ENCODE results near the gene BAIAP2L1.

The BAIAP2L1 gene

DNA sequence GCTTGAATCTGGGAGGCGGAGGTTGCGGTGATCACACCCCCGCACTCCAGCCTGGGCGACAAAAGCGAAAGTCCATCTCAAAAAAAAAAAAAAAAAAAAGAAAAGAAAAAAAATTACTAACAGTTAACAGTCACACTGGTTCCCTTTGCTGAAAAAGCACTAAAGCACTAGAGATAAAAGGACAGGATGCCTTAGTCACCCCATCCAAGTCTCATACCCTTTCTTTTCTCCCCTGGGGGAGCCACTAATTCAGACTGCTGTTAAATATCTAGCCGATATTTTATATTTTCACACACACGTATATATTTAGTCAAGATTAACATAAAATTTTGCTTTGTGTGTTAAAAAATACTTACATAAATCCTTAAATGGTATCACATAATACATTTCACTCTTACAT is 25.2 kb downstream of the BAIAP2L1 start:
- Mint-ChIP-seq H3K27me3 (no peaks in the 10 kb centered on the region), H3K4me3 (no peak overlapping the region), H3K9me3 (no peaks in the 10 kb centered on the region), H3K27ac (no peak overlapping the region), H3K36me3 (no peaks in the 10 kb centered on the region), H3K4me1 (no peaks in the 10 kb centered on the region)

DNA sequence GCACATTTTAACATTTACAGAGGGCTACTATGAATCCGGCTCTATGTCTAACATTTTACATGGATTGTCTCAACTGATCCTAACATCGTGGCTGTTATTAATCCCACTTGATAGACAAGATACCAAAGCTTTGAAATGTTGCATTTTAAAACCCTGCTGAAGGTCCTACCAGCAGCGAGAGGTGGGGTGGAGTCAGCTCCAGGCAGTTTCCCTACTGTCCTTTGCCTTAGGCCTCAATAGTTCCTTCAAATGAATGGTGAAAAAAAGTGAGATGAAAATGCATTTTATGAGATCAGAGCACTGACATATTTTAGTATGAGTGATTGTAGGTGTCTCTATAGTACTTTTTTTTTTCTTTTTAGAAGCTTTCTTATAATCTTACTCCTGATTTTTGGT is 26.6 kb downstream of the BAIAP2L1 start:
- no peak overlapping the region for H3K27ac Mint-ChIP-seq
- H3K36me3 Mint-ChIP-seq: no peaks in the 10 kb centered on the region
- H3K27me3 Mint-ChIP-seq: no peaks in the 10 kb centered on the region
- no peak overlapping the region for H3K4me3 Mint-ChIP-seq
- no peaks in the 10 kb centered on the region for H3K9me3 Mint-ChIP-seq
- no peaks in the 10 kb centered on the region for H3K4me1 Mint-ChIP-seq

DNA sequence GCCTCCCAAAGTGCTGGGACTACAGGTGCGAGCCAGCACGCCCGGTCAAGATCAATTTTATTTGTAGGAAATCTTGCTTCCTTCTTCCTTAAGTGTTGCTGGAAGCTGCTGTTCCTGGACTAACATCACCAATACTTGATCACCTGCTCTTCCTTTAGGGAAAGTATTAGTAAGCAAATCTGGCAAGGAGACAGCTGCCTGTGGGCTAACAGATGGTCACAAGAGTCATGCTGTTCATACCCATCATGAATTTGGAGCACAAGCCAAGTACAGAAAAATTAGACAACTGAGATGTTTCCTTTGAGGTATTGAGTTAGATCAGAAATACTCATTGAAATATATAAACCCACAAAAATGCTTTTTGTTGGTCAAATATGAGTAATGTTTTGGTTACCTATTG is 27.9 kb downstream of the BAIAP2L1 start:
- no peaks in the 10 kb centered on the region for H3K9me3 Mint-ChIP-seq
- H3K4me1 Mint-ChIP-seq: no peaks in the 10 kb centered on the region
- H3K27ac Mint-ChIP-seq: no peak overlapping the region
- no peaks in the 10 kb centered on the region for H3K36me3 Mint-ChIP-seq
- no peaks in the 10 kb centered on the region for H3K27me3 Mint-ChIP-seq
- H3K4me3 Mint-ChIP-seq: no peak overlapping the region

DNA sequence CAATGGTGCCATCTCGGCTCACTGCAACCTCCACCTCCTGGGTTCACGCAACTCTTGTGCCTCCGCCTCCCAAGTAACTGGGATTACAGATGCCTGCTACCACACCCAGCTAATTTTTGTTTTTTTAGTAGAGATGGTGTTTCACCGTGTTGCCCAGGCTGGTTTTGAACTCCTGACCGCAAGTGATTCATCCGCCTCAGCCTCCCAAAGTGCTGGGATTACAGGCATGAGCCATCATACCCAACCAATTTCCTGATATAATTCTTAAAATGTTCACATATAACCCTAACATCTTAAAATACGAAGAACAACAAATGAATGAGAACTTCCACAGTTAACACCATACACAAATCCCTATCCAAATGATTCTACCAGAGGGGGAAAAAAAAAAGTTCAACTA is 31.2 kb downstream of the BAIAP2L1 start:
- H3K4me3 Mint-ChIP-seq: no peak overlapping the region

DNA sequence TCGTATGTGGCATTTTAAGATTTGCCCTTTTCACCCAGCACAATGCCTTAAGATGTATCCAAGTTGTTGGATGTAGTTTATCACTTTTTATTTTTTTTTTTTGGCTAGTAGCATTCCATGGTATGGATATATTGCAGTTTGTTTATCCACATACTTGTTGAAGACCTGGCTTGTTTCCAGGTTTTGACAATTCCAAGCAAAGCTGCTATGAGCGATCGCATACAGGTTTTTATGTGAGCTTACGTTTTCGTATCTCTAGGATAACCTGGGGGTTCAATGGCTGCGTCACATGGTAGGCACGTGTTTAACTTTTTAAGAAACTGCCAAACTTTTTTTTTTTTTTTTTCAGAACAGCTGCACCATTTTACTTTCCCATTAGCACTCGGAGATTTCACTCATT is 32.2 kb downstream of the BAIAP2L1 start:
- Mint-ChIP-seq H3K27ac (no peak overlapping the region), H3K4me3 (no peak overlapping the region), H3K36me3 (no peaks in the 10 kb centered on the region)

More for the DNA sequence above, 31.2 kb downstream of the BAIAP2L1 start:
- no peak overlapping the region for H3K27ac Mint-ChIP-seq
- H3K4me1 Mint-ChIP-seq: no peaks in the 10 kb centered on the region
- H3K27me3 Mint-ChIP-seq: peaks cover 1% of the 10 kb centered on the region
- no peaks in the 10 kb centered on the region for H3K36me3 Mint-ChIP-seq
- no peaks in the 10 kb centered on the region for H3K9me3 Mint-ChIP-seq

DNA sequence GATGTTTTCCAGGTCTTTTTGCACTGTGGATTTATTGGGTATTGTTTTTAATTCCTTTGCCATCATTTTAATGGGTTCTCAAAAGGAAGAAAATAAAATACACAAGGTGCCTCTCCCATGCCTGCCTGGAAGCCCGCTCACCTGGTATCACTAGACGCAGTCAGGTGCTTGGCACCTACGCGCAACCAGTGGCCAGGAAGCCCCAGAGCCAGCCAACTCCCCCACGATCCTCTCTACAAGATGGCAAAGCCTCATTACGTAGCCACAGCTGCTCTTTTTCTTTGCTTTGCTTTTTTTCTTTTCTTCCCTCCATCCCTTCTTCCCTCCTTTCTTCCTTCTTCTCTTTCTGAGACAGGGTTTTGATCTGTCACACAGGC is 34.3 kb downstream of the BAIAP2L1 start:
- Mint-ChIP-seq H3K4me3 (no peak overlapping the region), H3K27me3 (peaks cover 1% of the 10 kb centered on the region), H3K4me1 (no peaks in the 10 kb centered on the region), H3K27ac (no peak overlapping the region), H3K9me3 (no peaks in the 10 kb centered on the region), H3K36me3 (no peaks in the 10 kb centered on the region)

More for the DNA sequence above, 32.2 kb downstream of the BAIAP2L1 start:
- no peaks in the 10 kb centered on the region for H3K4me1 Mint-ChIP-seq
- peaks cover 1% of the 10 kb centered on the region for H3K27me3 Mint-ChIP-seq
- H3K9me3 Mint-ChIP-seq: no peaks in the 10 kb centered on the region

DNA sequence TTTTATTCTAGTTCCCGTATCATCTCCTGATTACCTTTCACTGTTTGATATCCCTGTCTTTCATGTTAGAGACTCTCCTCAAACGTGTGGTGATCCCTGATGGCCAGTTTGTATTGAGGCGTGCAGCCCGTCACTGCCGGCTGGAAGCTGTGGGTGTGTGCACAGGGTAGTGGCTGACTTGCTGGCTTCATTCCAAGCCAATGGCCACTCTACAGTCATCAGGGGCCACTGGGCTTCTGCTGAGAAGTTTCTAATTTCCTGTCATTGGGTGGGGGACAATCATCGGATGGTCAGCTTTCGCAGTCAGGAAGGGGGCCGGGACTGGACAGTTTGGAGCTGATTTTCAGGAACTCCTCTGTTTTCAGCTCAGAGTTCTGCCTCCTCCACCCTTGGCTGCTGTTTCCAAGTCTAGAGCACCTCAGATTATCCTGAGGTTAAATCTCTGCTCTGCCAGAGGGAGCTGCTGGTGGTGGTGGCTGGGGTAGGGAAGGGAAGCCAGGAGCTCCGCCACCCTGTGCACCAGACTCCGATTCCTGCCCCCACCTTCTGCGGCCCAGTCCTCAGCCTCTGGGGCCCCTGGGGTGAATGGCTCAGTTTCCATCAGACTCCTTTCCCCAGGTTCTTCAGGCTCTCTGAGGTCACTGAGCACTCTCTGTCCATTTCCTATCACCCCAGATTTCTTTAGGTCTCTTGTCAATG is 34.9 kb downstream of the BAIAP2L1 start:
- no peaks in the 10 kb centered on the region for H3K36me3 Mint-ChIP-seq
- no peak overlapping the region for H3K27ac Mint-ChIP-seq
- H3K9me3 Mint-ChIP-seq: no peaks in the 10 kb centered on the region
- no peak overlapping the region for H3K4me3 Mint-ChIP-seq
- H3K27me3 Mint-ChIP-seq: peaks cover 1% of the 10 kb centered on the region
- H3K4me1 Mint-ChIP-seq: no peaks in the 10 kb centered on the region

DNA sequence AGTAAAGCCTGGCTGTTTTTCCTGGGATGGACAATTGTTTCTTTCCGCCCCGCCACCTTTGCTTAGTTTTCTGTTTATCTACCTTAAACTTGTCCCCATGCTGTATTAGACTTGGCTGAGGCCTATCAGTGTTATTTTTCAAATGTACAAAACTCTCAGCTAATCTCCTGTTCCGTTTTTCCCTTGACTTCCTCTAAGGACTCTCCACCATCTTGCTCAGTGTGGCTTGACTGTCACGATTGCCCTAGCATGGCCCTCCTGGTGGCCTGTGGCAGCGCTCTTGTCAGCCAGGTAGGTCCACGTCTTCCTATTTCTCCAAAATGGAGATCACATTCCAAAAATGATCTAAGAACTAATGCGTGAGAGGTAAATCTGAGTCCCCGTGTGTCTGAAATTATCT is 36.7 kb downstream of the BAIAP2L1 start:
- H3K27me3 Mint-ChIP-seq: peaks cover 1% of the 10 kb centered on the region
- H3K4me3 Mint-ChIP-seq: no peak overlapping the region
- no peaks in the 10 kb centered on the region for H3K9me3 Mint-ChIP-seq
- no peaks in the 10 kb centered on the region for H3K36me3 Mint-ChIP-seq
- no peak overlapping the region for H3K27ac Mint-ChIP-seq
- no peaks in the 10 kb centered on the region for H3K4me1 Mint-ChIP-seq

DNA sequence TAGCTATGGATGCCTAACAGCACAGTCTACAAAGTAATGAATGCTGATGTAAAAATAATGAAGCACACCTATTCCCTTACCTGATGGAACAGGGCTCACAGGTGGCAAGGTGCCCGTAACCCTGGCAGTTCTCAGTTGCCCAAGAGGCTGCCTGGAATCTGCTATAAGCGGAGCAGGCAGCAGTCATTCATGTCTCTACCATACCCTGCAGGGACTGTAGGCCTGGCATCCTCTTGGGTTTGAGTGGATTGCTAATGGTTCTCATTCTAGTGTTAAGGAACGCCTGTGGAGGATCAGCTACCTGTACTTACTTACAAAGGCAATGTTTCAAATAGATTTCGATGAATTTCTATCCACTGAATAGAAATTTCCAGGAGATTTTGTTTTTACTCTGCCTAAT is 38.4 kb downstream of the BAIAP2L1 start:
- Mint-ChIP-seq H3K4me3 (no peak overlapping the region), H3K4me1 (no peaks in the 10 kb centered on the region), H3K36me3 (no peaks in the 10 kb centered on the region), H3K9me3 (no peaks in the 10 kb centered on the region), H3K27ac (no peak overlapping the region), H3K27me3 (peaks cover 1% of the 10 kb centered on the region)

DNA sequence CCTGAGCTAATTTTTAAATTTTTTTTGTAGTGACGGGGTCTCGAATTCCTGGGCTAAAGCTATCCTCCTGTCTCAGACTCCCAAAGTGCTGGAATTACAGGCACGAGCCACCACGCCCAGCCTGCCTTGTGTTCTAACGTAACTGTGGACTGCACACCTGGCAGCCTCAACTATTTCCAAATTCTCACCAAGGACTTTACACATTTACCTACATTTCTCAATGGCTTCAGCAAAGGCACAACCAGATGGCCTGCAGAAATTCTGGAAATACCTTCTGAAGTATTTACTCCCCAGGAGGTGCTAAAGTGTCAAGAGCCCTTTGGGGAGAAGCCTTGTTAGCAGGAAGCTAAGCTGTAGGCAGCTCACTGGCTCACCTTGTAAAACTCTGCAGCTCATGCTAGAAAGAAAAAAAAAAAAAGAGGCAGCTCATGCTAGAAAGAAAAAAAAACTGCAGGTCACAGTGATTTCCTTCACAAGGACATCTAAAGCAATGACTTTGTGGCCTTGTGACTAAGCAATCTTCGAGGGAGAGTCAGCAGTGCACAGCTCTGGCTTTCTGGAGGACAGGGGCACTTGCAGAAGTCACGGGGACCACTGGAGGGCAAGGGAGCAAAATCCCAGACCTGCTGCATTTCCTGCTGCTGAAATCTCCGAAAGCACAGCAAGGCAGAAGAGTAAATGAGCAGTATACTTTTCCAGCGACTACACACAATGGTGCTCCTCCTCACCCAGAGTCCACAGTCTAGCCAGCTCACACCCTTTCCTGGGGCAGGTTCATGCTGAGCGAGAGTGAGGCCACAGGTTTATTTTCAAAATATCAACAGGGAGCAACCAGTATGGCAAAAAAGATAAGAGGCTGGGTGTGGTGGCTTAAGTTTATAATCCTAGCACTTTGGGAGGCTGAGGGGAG is 40.4 kb downstream of the BAIAP2L1 start:
- no peaks in the 10 kb centered on the region for H3K36me3 Mint-ChIP-seq
- H3K9me3 Mint-ChIP-seq: no peaks in the 10 kb centered on the region
- H3K4me1 Mint-ChIP-seq: no peaks in the 10 kb centered on the region
- H3K4me3 Mint-ChIP-seq: no peak overlapping the region
- H3K27ac Mint-ChIP-seq: no peak overlapping the region
- no peaks in the 10 kb centered on the region for H3K27me3 Mint-ChIP-seq

DNA sequence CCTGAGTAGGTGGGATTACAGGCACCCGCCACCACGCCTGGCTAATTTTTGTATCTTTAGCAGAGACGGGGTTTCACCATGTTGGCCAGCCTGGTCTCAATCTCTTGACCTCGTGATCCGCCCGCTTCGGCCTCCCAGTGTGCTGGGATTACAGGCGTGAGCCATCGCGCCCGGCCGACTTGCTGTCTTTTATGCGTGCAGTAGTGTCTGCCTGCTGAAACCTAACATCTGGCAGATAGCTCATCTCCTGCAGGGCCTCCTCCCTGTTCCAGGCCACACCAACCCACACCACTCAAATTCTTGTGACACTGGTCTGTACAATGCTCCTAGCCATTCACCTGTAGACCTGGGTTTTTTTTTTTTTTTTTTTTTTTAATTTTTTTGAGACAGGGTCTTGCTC is 41.5 kb downstream of the BAIAP2L1 start:
- no peaks in the 10 kb centered on the region for H3K36me3 Mint-ChIP-seq
- no peaks in the 10 kb centered on the region for H3K9me3 Mint-ChIP-seq
- H3K4me1 Mint-ChIP-seq: no peaks in the 10 kb centered on the region
- H3K27ac Mint-ChIP-seq: no peak overlapping the region
- H3K27me3 Mint-ChIP-seq: no peaks in the 10 kb centered on the region
- H3K4me3 Mint-ChIP-seq: no peak overlapping the region

DNA sequence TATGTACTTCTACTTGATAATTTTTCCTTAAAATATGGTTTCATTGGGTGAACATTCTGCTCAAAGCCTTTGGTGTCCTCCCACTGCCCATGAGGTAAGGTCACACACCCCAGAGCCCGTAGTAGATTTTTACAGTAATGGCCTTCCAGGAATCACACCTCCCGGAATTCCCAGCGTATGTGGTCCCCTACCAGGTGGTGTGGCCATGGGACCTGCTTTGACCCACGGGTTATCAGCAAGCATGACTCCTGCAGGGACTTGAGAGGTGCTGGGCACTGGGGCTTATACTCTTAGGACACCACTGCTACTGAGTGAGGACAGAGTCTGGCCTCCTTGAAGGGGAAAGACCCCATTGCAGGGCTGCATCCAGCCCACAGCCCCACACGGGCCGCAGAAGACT is 42.2 kb downstream of the BAIAP2L1 start:
- Mint-ChIP-seq H3K4me1 (no peaks in the 10 kb centered on the region), H3K27me3 (no peaks in the 10 kb centered on the region), H3K27ac (no peak overlapping the region), H3K36me3 (no peaks in the 10 kb centered on the region), H3K9me3 (no peaks in the 10 kb centered on the region), H3K4me3 (no peak overlapping the region)

DNA sequence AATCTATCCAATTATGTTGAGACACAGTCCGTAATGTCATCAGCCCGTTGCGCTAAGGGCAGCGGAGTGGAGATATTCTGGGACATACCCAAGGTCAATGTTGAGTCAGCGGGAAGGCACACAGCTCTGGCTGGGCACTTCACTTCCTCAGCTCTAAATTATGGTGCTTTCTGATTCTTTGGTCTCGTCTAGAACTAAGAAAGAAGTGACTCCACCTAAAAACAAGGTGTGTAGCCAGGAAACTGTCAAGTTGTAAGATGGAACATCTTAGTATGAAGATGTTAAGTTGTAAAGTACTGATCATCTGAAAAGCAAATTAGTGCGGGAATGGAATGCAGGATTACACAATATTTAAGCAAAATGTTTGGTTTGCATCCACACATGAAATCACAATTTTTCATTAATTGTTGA is 43.1 kb downstream of the BAIAP2L1 start:
- Mint-ChIP-seq H3K36me3 (no peaks in the 10 kb centered on the region), H3K4me1 (no peaks in the 10 kb centered on the region), H3K27ac (no peak overlapping the region), H3K4me3 (no peak overlapping the region), H3K9me3 (no peaks in the 10 kb centered on the region), H3K27me3 (no peaks in the 10 kb centered on the region)

DNA sequence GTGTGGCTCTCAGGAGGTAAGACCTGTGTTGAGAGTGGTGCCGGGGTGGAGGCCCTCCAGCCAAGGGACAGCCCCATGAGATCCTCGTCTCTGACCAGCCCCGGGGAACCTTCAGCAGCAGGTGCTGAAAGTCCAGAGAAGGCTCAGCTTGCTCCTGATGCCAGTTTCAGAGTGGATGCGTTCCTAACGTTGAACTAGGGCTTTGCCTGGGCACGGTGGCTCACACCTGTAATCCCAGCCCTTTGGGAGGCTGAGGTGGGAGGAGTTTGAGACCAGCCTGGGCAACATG is 45.7 kb downstream of the BAIAP2L1 start:
- no peak overlapping the region for H3K27ac Mint-ChIP-seq
- no peak overlapping the region for H3K4me3 Mint-ChIP-seq
- H3K36me3 Mint-ChIP-seq: peaks cover 2% of the 10 kb centered on the region
- H3K9me3 Mint-ChIP-seq: no peaks in the 10 kb centered on the region
- H3K27me3 Mint-ChIP-seq: no peaks in the 10 kb centered on the region
- H3K4me1 Mint-ChIP-seq: no peaks in the 10 kb centered on the region

DNA sequence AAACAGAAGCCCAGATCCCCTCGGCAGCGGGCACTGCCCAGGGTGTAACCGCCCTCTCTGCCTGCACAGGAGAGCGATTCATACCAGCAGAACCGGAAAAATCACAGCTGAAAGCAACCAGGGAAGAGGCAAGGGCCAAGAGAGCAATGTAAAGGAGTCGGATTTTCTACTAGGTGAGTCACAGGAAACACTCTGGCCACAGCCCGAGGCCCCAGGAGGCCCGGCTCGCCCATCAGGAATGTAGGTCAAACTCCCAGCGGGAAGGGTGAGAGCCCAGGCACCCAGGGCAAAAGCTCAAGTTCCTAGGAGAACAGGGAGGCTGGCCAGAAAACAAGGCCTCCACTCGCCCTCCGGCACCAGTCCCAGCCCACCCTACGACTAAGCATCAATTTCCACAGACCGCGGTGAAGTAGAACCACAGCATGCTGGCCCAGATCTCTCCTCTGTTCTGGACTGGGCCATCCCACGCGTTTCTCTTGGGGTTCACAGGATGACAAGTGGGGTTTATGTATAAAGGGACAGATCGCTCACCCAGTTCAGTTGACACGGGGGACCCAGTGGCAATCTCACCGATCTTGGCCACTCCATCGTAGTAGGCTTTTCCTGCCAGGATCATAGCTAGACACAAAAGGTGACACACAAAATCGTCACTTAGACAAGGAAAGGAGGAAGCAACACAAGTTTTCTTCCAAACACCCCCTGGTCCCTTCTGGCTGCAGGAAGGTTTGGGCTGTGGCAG is 46.2 kb downstream of the BAIAP2L1 start:
- no peaks in the 10 kb centered on the region for H3K4me1 Mint-ChIP-seq

DNA sequence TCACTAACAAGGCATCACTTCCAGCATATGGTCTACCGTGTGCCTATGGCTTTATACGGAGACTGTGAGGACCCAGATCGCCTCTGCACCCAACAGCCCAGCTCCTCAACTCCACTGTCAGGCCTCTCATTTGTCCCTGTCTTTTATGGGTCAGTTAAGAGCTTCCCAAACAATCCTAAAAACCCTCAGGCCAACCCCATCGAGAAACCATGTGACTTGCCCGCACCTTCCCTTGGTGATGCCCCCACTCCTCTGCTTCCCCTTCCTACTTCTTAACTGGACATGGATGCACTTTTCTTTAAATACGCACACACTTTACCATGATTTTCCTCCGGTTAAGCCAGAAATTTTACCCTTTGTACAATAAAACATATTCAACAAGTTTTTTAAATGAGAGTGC is 46.8 kb downstream of the BAIAP2L1 start:
- Mint-ChIP-seq H3K36me3 (peaks cover 2% of the 10 kb centered on the region), H3K4me3 (no peak overlapping the region), H3K9me3 (no peaks in the 10 kb centered on the region), H3K27me3 (no peaks in the 10 kb centered on the region), H3K27ac (no peak overlapping the region), H3K4me1 (no peaks in the 10 kb centered on the region)

More for the DNA sequence above, 46.2 kb downstream of the BAIAP2L1 start:
- H3K36me3 Mint-ChIP-seq: peaks cover 2% of the 10 kb centered on the region
- H3K4me3 Mint-ChIP-seq: no peak overlapping the region
- H3K9me3 Mint-ChIP-seq: no peaks in the 10 kb centered on the region
- H3K27ac Mint-ChIP-seq: no peak overlapping the region
- no peaks in the 10 kb centered on the region for H3K27me3 Mint-ChIP-seq

Measured in activated naive CD4-positive, alpha-beta T cell treated with anti-CD3 and anti-CD28 coated beads, Interleukin-2, amount 50 U/mL, for 24 hours (primary cell).